Panc1 (cell line): ENCODE results near the gene ARCN1. TPM values are rescaled to one million over a fixed set of nuclear protein-coding genes. Genes with fewer than 3 reads are reported as not detected.
A peak's percentile ranks its signal among the peaks of the same experiment; 100 is the strongest.
"Not testable (repeated sequence)": the region's sequence is repeated elsewhere in the genome, so short reads cannot be mapped to it uniquely, and the experiment has no call there.

ENCODE experiments used
- ATAC-seq: fragments of 200-7000 bp; cut with Tn5 transposase; 2 replicates; pipeline ENCODE4 v1.9.1; 2020; ENCODE audit warnings: mild to moderate bottlenecking, moderate library complexity
- BruUV-seq: library from RNA; stranded (reverse); fragments of 400-500 nt; replicated peaks from 2 replicates; lab custom pipeline; 2021; lab: Mats Ljungman, UMichigan
- CTCF ChIA-PET: fragments of 300-600 bp; sonication (Branson Sonifier 250); formaldehyde crosslinking; loops from one replicate; lab custom pipeline; 2022; ENCODE audit warnings: antibody characterized with exemption; lab: Charles Lee
- POLR2A ChIA-PET: fragments of 300-600 bp; sonication (Branson Sonifier 250); formaldehyde crosslinking; loops from one replicate; lab custom pipeline; 2022; ENCODE audit warnings: antibody characterized with exemption; lab: Charles Lee
- DNase-seq: peaks from one replicate; pipeline ENCODE4 v3.0.0-alpha.2; 2010; ENCODE audit warnings: low read depth, low spot score
- H3K27ac ChIP-seq: 2 replicates; pipeline ENCODE4 v1.5.1; 2011; ENCODE audit warnings: mild to moderate bottlenecking, low read length, inconsistent platforms
- H3K27me3 ChIP-seq: fragments of 200-500 bp; sonication (Bioruptor generic); 2 replicates; pipeline ENCODE4 v1.6.0; 2014; ENCODE audit warnings: low read length, inconsistent platforms; ENCODE audit not compliant: control insufficient read depth, insufficient read depth
- H3K36me3 ChIP-seq: fragments of 200-500 bp; sonication (Bioruptor generic); 2 replicates; pipeline ENCODE4 v1.5.1; 2014; ENCODE audit warnings: inconsistent platforms, mild to moderate bottlenecking, low read length, moderate library complexity; ENCODE audit not compliant: control insufficient read depth, insufficient read depth
- H3K4me1 ChIP-seq: 2 replicates; pipeline ENCODE4 v1.5.1; 2011; ENCODE audit warnings: inconsistent platforms, mild to moderate bottlenecking, low read length, moderate library complexity; ENCODE audit not compliant: control insufficient read depth, insufficient read depth
- H3K4me3 ChIP-seq, 2 experiments: 2 replicates each; pipeline ENCODE4 v1.5.1; 2011 to 2012; ENCODE audit warnings: low read depth in 2 of 2, low read length in 2 of 2, mild to moderate bottlenecking in 2 of 2, inconsistent platforms in 1 of 2, moderate library complexity in 1 of 2
- H3K9me3 ChIP-seq: fragments of 200-500 bp; sonication (Bioruptor generic); 2 replicates; pipeline ENCODE4 v1.5.1; 2014; ENCODE audit warnings: low read depth, mild to moderate bottlenecking, inconsistent platforms, low read length, moderate library complexity; ENCODE audit not compliant: control insufficient read depth, insufficient read depth
- CTCF ChIP-seq: fragments of 450-650 bp; IDR thresholded peaks from 2 replicates; pipeline ENCODE4 v1.5.1; 2017; ENCODE audit warnings: mild to moderate bottlenecking
- POLR2AphosphoS5 ChIP-seq: IDR thresholded peaks from 2 replicates; pipeline ENCODE4 v1.6.1; 2012; ENCODE audit warnings: mild to moderate bottlenecking, low read depth, low read length, moderate library complexity
- REST ChIP-seq, 2 experiments: IDR thresholded peaks; 2 replicates each; pipeline ENCODE4 v1.6.1; 2011 to 2012; ENCODE audit warnings: low read depth in 2 of 2, control low read depth in 1 of 2, low read length in 1 of 2, mild to moderate bottlenecking in 1 of 2, moderate library complexity in 1 of 2; ENCODE audit not compliant: insufficient read depth in 1 of 2
- SIN3A ChIP-seq: IDR thresholded peaks from 2 replicates; pipeline ENCODE4 v1.6.1; 2012; ENCODE audit warnings: low read depth, mild to moderate bottlenecking, low read length, moderate library complexity, borderline replicate concordance; ENCODE audit not compliant: insufficient read depth
- TCF7L2 ChIP-seq: IDR thresholded peaks from 2 replicates; pipeline ENCODE4 v1.6.1; 2011; ENCODE audit warnings: mild to moderate bottlenecking, low read depth, low read length, inconsistent platforms
- in situ Hi-C: cut with HindIII; loops from 2 replicates; pipeline ENCODE4 v1.10.0; 2016; ENCODE audit warnings: low sequenced_read_pairs, low pct_unique_long_range_greater_than_20kb
- intact Hi-C: fragments of 100-400 bp; cut with micrococcal nuclease; formaldehyde crosslinking; loops from one replicate; pipeline ENCODE4 v1.10.0; 2022; ENCODE audit not compliant: unreplicated experiment
- total RNA-seq: library from RNA; stranded (reverse); gene quantifications from one replicate; pipeline ENCODE4 v1.2.1, GENCODE V29; 2021; ENCODE audit not compliant: unreplicated experiment

The ARCN1 gene
- total RNA-seq, 1 experiment from 2014 or later = 197 TPM

- no peak overlapping the region for H3K27ac ChIP-seq
- H3K4me3 ChIP-seq = no peak overlapping the region
- TF ChIP-seq POLR2AphosphoS5 (no peak), CTCF (no peak)
- CTCF ChIA-PET = interaction anchor here (0.6 kb wide), 2 partner anchors 16 to 66 kb away, joined by 3 to 10 read pairs; no protein-coding TSS in a partner anchor
- no peaks in the 10 kb centered on the region for H3K9me3 ChIP-seq
- DNase-seq = no peak
- POLR2A ChIA-PET = interaction anchor here (0.6 kb wide), 1 partner anchor 58 kb away, joined by 3 read pairs; no protein-coding TSS in a partner anchor
- no peaks in the 10 kb centered on the region for H3K4me1 ChIP-seq
- in situ Hi-C loops (no loop called here), intact Hi-C loops (no loop called here)
- no peak for ATAC-seq
- no TSS peak for BruUV-seq
- H3K36me3 ChIP-seq = peaks cover 37% of the 10 kb centered on the region
- H3K27me3 ChIP-seq = no peaks in the 10 kb centered on the region
Measured at GRCh38 chr11:118592616-118593367, 20.6 kb downstream of the ARCN1 start.

- intact Hi-C loops, H3K27me3 ChIP-seq, H3K27ac ChIP-seq, H3K4me3 ChIP-seq, POLR2A ChIA-PET, H3K9me3 ChIP-seq, DNase-seq, in situ Hi-C loops, H3K4me1 ChIP-seq, BruUV-seq: not testable (repeated sequence)
- ATAC-seq = 0 out of 2 replicates have a peak, but pooled peaks have one; percentile 54
- CTCF ChIA-PET = interaction anchor here (0.6 to 1.5 kb wide), 3 partner anchors 12 to 224 kb away, joined by 3 to 14 read pairs (median 6); no protein-coding TSS in a partner anchor
- peaks cover 42% of the 10 kb centered on the region for H3K36me3 ChIP-seq
Measured at GRCh38 chr11:118594984-118595383, 22.8 kb downstream of the ARCN1 start.

GRCh38 chr11:118596224-118597146 lies 24.3 kb downstream of the ARCN1 start:
- ChIA-PET POLR2A (no interaction called here), CTCF (no interaction called here)
- H3K4me3 ChIP-seq = no peak overlapping the region
- no peak overlapping the region for H3K27ac ChIP-seq
- DNase-seq (no peak), ATAC-seq (no peak)
- TF ChIP-seq SIN3A (no peak), REST (IDR thresholded peaks at IDR 0.05; ENCODE audit: insufficient read depth in 1 of 2, low read depth in 2 of 2, low read length in 1 of 2) (no peak), TCF7L2 (no peak), POLR2AphosphoS5 (no peak), CTCF (no peak)
- no peaks in the 10 kb centered on the region for H3K27me3 ChIP-seq
- BruUV-seq = no TSS peak
- H3K4me1 ChIP-seq = no peaks in the 10 kb centered on the region
- in situ Hi-C loops = no loop called here
- peaks cover 47% of the 10 kb centered on the region for H3K36me3 ChIP-seq
- intact Hi-C loops = no loop called here
- H3K9me3 ChIP-seq = no peaks in the 10 kb centered on the region
